Cerebellar nuclear complex (tissue), 1 donor: ENCODE data around the gene SH2D4B.

ENCODE experiments used
- DNase-seq, 2 experiments: peaks; one replicate each; lab custom pipeline; 2025; lab: John Stamatoyannopoulos, UW

The SH2D4B gene

GRCh38 chr10:80633383-80633860 is 95.7 kb downstream of the SH2D4B start:
- no peak for DNase-seq

GRCh38 chr10:80633910-80634309 is 96.2 kb downstream of the SH2D4B start:
- DNase-seq: no peak

- no peak for DNase-seq
Measured at GRCh38 chr10:80642661-80643060, 105.0 kb downstream of the SH2D4B start.

GRCh38 chr10:80646366-80646765 is 108.7 kb downstream of the SH2D4B start:
- DNase-seq: no peak

- no peak for DNase-seq
Measured at GRCh38 chr10:80647173-80647833, 109.6 kb downstream of the SH2D4B start.

DNA sequence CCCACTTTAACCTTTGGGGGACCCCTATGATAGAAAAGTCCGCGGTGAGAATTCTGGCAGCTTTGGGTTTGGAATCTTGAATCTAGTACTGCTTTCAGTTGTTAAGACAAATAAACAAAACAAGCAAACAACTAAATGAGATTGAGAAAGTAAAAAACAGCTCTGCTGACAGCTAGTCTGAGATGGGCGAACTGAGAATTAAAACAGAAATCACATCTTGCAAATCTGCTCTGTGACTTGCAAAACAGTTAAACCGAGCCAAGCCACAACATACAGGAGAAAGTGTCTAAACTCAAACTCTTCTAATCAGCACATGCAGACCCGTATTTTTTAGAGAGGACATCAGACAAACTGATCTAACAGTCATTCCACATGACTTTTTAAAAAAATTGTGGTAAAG is 110.4 kb downstream of the SH2D4B start:
- no peak for DNase-seq

DNA sequence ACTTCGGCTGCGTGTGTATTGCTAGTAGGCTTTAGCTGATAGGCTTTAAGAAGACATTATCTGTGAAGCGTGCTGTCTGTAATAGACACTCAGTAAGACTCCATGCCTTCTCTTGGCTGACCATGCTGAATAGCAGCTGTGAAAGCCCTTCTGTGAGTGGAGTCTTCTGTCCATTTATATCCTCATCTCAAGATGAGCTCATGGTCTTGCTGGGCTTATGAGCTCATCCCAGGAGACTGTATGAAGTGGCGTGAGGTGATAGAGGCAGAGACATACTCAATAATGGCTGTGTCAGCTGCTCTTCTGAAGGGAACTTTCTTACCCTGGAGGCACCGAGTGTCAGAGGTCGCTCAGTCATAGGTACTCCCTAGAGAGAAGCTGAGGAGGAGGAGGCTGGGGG is 111.5 kb downstream of the SH2D4B start:
- no peak for DNase-seq

GRCh38 chr10:80655898-80656297 is 118.2 kb downstream of the SH2D4B start:
- DNase-seq: no peak

DNA sequence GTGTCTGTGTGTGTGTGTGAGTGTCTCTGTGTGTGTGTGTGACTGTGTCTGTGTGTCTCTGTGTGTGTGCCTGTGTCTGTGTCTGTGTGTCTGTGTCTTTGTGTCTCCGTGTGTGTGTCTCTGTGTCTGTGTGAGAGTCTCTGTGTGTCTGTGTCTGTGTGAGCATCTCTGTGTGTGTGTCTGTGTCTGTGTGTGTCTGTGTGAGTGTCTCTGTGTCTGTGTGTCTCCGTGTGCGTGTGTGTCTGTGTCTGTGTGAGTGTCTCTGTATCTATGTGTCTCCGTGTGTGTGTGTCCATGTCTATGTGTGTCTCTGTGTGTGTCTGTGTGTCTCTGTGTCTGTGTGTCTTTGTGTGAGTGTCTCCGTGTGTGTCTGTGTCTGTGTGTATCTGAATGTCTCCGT is 120.4 kb downstream of the SH2D4B start:
- DNase-seq: no peak

- DNase-seq: no peak
Measured at GRCh38 chr10:80659289-80659688, 121.6 kb downstream of the SH2D4B start.

DNA sequence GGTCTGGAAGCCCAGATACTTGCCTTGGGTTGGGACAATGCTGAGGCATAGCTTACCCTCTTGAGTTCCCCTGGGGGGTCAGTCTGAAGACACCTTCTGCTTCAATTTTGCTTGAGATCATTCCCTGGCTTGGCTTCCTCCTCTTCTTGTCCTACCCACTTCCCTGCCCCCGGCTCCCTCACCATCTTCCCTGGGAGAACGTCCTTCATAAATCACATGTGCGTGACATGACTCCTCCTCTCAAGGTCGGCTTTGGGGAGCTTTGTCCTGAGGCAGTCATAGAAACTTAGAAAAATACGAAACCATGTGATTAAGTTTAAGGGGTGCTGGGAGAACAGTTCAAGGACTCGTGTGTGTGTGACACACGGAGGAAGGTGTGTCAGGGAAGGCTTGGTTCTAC is 122.6 kb downstream of the SH2D4B start:
- DNase-seq: no peak

- DNase-seq: no peak
Measured at GRCh38 chr10:80660736-80661135, 123.0 kb downstream of the SH2D4B start.

DNA sequence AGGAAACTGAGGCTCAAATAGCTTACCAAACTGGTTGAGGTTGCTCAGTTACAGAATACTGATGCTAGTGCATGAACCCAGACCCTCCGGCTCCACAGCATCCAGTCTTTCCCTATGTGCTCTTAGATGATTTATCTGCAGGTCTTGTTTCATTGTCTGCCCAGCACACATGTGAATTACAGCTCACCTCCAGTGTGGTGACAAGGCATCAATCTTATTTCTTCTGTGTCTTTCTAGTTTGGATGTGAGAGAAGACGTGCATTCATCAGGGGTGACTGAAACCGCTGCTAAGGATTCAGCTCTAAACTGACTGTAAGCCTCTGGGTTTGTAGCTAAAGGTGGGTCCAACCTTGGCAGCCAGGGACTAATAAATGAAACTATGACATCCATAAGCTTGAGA is 123.8 kb downstream of the SH2D4B start:
- DNase-seq: no peak

DNA sequence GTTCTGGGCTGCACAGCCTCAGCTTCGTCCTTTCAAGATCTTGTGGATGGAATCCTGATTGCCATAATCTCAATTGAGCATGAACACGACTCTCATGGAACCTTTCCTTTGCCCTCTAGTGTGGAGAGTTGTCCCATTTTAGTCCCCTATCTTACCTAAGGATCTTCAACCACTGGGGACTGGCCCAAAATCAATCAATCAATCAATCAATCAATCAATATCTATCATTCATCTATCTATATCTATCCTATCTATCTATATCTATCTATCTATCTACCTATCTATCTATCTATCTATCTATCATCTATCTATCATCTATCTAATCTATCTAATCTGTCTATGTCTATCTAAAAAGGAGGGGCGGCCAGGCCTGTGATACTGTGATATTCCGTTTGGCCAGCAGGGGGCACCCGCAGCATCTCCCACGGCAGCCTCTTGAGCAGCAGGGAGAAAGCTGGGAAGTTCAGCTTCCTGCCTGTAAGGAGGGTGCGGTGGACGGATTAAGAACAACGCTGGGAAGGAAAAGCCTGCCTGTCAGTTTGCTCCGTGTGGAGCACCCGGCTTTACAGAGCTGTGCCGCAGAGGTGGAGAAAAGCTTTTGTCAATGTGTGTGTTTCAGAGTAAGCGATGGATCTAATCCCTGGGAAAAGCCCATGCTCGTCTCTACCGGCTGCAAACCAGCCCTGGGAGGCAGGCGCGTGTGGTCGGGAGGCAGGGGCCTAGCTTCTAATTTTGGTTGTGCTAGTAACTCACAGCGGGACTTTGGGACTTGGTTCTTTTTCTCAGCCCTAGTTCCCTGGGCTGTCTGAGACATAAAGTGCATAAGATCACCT is 124.9 kb downstream of the SH2D4B start:
- DNase-seq: peak in 1 of 2 experiments; percentile 13

GRCh38 chr10:80664071-80664680 is 126.5 kb downstream of the SH2D4B start:
- no peak for DNase-seq

DNA sequence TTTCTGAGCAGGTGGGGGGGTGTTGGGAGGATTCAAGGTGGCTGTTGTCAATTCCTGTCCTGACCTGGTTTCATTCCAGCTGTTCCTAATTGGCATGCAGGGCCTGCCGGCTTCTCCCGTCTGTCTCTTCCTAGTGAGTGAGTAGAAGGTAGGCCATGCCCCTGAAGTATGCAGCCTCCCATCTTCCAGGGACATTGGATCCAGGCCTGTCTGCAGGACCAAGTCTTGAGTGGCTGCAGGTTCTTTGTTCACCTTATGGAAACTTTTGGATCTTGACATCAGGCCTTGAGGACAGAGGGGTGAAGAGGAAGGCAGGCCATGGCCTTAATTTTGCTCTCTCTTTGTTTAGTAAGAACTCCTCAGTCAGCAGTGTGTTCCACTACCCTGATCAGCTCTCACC is 131.8 kb downstream of the SH2D4B start:
- no peak for DNase-seq

GRCh38 chr10:80670774-80671173 is 133.1 kb downstream of the SH2D4B start:
- DNase-seq: no peak

DNA sequence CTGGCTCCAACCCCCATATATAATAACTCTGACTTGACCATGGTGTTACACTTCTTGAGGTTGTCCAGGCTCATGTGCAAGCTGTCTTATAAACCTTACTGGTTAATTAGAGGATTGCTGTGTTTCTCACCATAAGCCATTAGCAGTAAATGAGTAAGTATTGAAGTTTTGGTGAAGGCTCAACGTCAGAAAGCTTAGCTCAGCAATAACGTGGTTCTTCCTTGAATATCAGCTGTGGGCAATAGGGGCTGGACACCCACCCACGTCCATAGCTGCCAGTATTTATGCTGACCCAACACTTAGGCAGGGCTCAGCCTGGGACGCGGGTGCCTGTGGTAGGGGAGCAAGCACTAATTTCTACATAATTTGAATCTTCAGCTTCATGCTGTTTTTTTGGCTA is 134.1 kb downstream of the SH2D4B start:
- DNase-seq: no peak

DNA sequence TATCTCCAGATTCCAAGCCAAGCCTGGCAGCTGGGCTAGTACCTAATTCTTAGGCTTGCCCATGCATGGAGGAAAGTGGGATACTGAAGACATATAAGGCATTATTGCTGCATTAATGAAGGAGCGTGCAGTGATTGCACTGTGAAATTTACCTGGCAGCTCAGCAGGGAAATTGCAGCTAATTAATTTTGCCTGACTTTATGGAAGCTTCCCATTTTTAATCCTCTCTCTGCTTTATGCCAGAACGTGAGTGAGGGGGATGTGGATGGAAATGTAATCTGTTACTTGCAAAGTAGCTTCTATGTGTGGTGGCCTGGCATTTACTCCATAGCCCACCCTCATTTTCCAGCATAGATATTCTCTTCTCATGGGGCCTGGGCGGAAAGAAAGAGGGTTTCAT is 134.9 kb downstream of the SH2D4B start:
- DNase-seq: no peak

DNA sequence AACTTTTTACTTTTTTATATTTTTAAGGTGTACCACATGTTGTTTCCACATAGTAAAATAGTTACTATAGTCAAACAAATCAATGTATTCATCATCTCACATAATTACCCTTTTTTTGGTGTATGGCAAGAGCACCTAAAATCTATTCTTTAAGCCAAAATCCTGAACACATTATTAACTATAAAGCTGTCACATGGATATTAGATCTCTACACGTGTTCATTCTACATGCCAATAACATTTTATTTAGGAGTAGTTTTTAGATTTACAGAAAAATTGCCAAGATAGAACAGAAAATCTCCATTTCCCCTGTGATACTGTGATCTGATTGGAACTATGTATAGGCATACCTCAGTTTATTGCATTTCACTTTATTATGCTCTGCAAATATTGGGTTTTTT is 137.1 kb downstream of the SH2D4B start:
- no peak for DNase-seq

- DNase-seq: no peak
Measured at GRCh38 chr10:80681142-80681541, 143.4 kb downstream of the SH2D4B start.

DNA sequence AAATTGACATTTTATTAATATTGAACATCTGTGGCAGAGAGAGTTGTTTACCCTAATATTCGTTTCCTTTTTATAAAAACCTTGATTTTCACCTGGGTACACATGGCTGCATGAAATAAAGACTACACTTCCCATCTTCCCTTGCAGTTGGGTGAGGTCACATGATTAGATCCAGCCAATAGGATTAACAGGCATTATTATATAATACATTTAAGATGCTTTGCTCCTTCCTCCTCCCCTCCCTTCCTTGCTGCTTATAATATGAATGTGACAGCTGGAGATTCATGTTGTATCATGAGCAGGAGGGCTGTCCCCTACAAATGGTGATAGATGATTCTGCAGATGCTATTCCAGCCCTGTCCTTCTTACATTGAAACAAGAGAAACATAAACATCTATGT is 146.6 kb downstream of the SH2D4B start:
- DNase-seq: no peak

- DNase-seq: no peak
Measured at GRCh38 chr10:80685355-80685754, 147.7 kb downstream of the SH2D4B start.
